GM12878 (cell line): ENCODE measurements around the gene ZNF775. TPM values are rescaled to one million over a fixed set of nuclear protein-coding genes. Genes with fewer than 3 reads are reported as not detected.

ENCODE experiments used
- ATAC-seq: fragments of 200-7000 bp; cut with Tn5 transposase; 3 replicates; pipeline ENCODE4 v1.9.1; 2020; ENCODE audit warnings: mild to moderate bottlenecking, moderate library complexity
- BruUV-seq: library from RNA; stranded (reverse); fragments of 400-500 nt; replicated peaks from 2 replicates; lab custom pipeline; 2021; lab: Mats Ljungman, UMichigan
- CTCF ChIA-PET: fragments of 300-600 bp; sonication (Branson Sonifier 250); formaldehyde crosslinking; extraction: SDS; loops from one replicate; lab custom pipeline; 2021; ENCODE audit warnings: inconsistent platforms; lab: Yijun Ruan, JAX
- POLR2A ChIA-PET: fragments of 350-600 bp; formaldehyde crosslinking; extraction: SDS; loops from one replicate; lab custom pipeline; 2021; ENCODE audit warnings: inconsistent platforms; lab: Charles Lee
- RAD21 ChIA-PET: fragments of 300-600 bp; sonication (Branson Sonifier 250); formaldehyde crosslinking; loops from one replicate; lab custom pipeline; 2023; ENCODE audit warnings: antibody characterized with exemption; ENCODE audit not compliant: unreplicated experiment; lab: Charles Lee
- SMC1A ChIA-PET: fragments of 300-600 bp; sonication (Branson Sonifier 250); formaldehyde crosslinking; loops from one replicate; lab custom pipeline; 2023; ENCODE audit not compliant: unreplicated experiment, uncharacterized antibody; lab: Charles Lee
- DNase-seq: peaks from one replicate; pipeline ENCODE4 v3.0.0-alpha.2; 2011; ENCODE audit warnings: low read depth, low spot score
- FAIRE-seq: peaks from 3 replicates; lab custom pipeline; 2011; peaks lifted over from hg19 to GRCh38; lab: Jason Lieb, UNC
- H2AFZ ChIP-seq: 2 replicates; pipeline ENCODE4 v1.6.0; 2011; ENCODE audit warnings: low read depth, low read length, control low read depth; ENCODE audit not compliant: control insufficient read depth
- H3K27ac ChIP-seq: 2 replicates; pipeline ENCODE4 v1.5.1; 2011; ENCODE audit warnings: control low read depth; ENCODE audit not compliant: control insufficient read depth, insufficient read depth
- H3K27me3 ChIP-seq, 2 experiments: replicated peaks in 1 of 2; 2 replicates each; pipeline versions ENCODE4 v1.6.0 to v1.6.1; 2011; ENCODE audit warnings: low read length in 1 of 2; ENCODE audit not compliant: control insufficient read depth in 2 of 2, insufficient read depth in 2 of 2
- H3K36me3 ChIP-seq, 2 experiments: 2 replicates each; pipeline ENCODE4 v1.5.1; 2011; ENCODE audit warnings: low read length in 1 of 2; ENCODE audit not compliant: control insufficient read depth in 2 of 2, insufficient read depth in 2 of 2
- H3K4me1 ChIP-seq: 2 replicates; pipeline ENCODE4 v1.6.1; 2011; ENCODE audit warnings: mild to moderate bottlenecking, low read length, moderate library complexity, mixed read lengths; ENCODE audit not compliant: control insufficient read depth, insufficient read depth
- H3K4me2 ChIP-seq: 2 replicates; pipeline ENCODE4 v1.6.0; 2011; ENCODE audit warnings: control low read depth; ENCODE audit not compliant: control insufficient read depth, insufficient read depth
- H3K4me3 ChIP-seq: fragments of 200-600 bp; sonication (generic); 2 replicates; pipeline ENCODE4 v1.5.1; 2016
- H3K79me2 ChIP-seq: 2 replicates; pipeline ENCODE4 v1.6.0; 2011; ENCODE audit warnings: low read length; ENCODE audit not compliant: control insufficient read depth, insufficient read depth
- H3K9ac ChIP-seq: 2 replicates; pipeline ENCODE4 v1.8.0; 2011; ENCODE audit warnings: low read length, control low read depth, mixed read lengths; ENCODE audit not compliant: control insufficient read depth, insufficient read depth
- H3K9me3 ChIP-seq: replicated peaks from 3 replicates; pipeline ENCODE4 v1.5.1; 2011; ENCODE audit warnings: mild to moderate bottlenecking, low read length; ENCODE audit not compliant: control insufficient read depth, insufficient read depth
- H4K20me1 ChIP-seq: 2 replicates; pipeline ENCODE4 v1.6.0; 2011; ENCODE audit not compliant: control insufficient read depth, insufficient read depth
- ASH2L ChIP-seq: fragments of 300-600, 200-600 bp; sonication (generic); IDR thresholded peaks from 2 replicates; pipeline ENCODE4 v1.6.1; 2017; ENCODE audit warnings: low read depth, mild to moderate bottlenecking, borderline replicate concordance
- DPF2 ChIP-seq: fragments of 450-650 bp; IDR thresholded peaks from 2 replicates; pipeline ENCODE4 v1.6.1; 2017; ENCODE audit warnings: mild to moderate bottlenecking
- ELK1 ChIP-seq: IDR thresholded peaks from 2 replicates; pipeline ENCODE4 v1.6.1; 2012; ENCODE audit warnings: low read depth, low read length, improper control_type of control experiment
- MEF2B ChIP-seq: fragments of 450-650 bp; IDR thresholded peaks from 2 replicates; pipeline ENCODE4 v1.6.1; 2018; ENCODE audit warnings: mild to moderate bottlenecking, moderate library complexity; ENCODE audit not compliant: partially characterized antibody, poor library complexity, severe bottlenecking
- MXI1 ChIP-seq: fragments of 150-350 bp; IDR thresholded peaks from 2 replicates; pipeline ENCODE4 v1.6.1; 2011; ENCODE audit warnings: low read depth, mild to moderate bottlenecking, inconsistent platforms, low read length, improper control_type of control experiment
- NRF1 ChIP-seq: conservative IDR thresholded peaks from 2 replicates; pipeline ENCODE4 v1.6.1; 2011; ENCODE audit warnings: mild to moderate bottlenecking, low read depth, low read length, improper control_type of control experiment
- PAX5 ChIP-seq: IDR thresholded peaks from 2 replicates; pipeline ENCODE4 v1.6.1; 2011; ENCODE audit warnings: low read depth, low read length, borderline replicate concordance
- PRDM15 ChIP-seq: fragments of 450-650 bp; formaldehyde crosslinking; IDR thresholded peaks from 2 replicates; pipeline ENCODE4 v1.4.0; 2020; ENCODE audit warnings: mild to moderate bottlenecking, moderate library complexity
- SIX5 ChIP-seq: IDR thresholded peaks from 2 replicates; pipeline ENCODE4 v1.6.1; 2011; ENCODE audit warnings: mild to moderate bottlenecking, low read depth, low read length, moderate library complexity; ENCODE audit not compliant: severe bottlenecking
- SUPT20H ChIP-seq: IDR thresholded peaks from 2 replicates; pipeline ENCODE4 v1.6.1; 2011; ENCODE audit warnings: low read depth, mild to moderate bottlenecking, low read length, moderate library complexity, borderline replicate concordance; ENCODE audit not compliant: control insufficient read depth
- ZZZ3 ChIP-seq: IDR thresholded peaks from 2 replicates; pipeline ENCODE4 v1.6.1; 2011; ENCODE audit warnings: low read depth; ENCODE audit not compliant: control insufficient read depth, insufficient read length
- WGBS: methylation state at CpG from one replicate; pipeline ENCODE4 v1.1.6; 2016; ENCODE audit warnings: low lambda C conversion rate; ENCODE audit not compliant: insufficient replicate concordance, insufficient coverage; ENCODE audit errors: missing lambda C conversion rate; 5-methylcytosine and 5-hydroxymethylcytosine counted together
- in situ Hi-C: fragments of 300-500 bp; cut with MboI; formaldehyde crosslinking; loops from 9 replicates; pipeline ENCODE4 v1.14.3; 2018; ENCODE audit warnings: mixed read lengths
- intact Hi-C: fragments of 100-400 bp; cut with micrococcal nuclease; formaldehyde crosslinking; loops from one replicate; pipeline ENCODE4 v1.14.2; 2022; ENCODE audit not compliant: unreplicated experiment
- polyA plus RNA-seq, 11 experiments: library from polyadenylated mRNA; depleted of rRNA in 4 of 11; unstranded in 6 of 11; stranded (reverse) in 5 of 11; fragments of >200 nt; fragmentation: Nextera tagmentation in 4 of 11; fragmentation: Illumina TruSeq in 1 of 11; extraction: Ambion mirVana in 4 of 11; extraction: Trizol in 1 of 11; gene quantifications; 1 replicate in 1 of 11; 2 replicates in 10 of 11; pipeline versions ENCODE4 v1.2.1 to v1.2.3, GENCODE V29; 2011 to 2016; ENCODE audit warnings: inconsistent platforms in 2 of 11, missing spikeins in 2 of 11, low read depth in 1 of 11
- total RNA-seq, 4 experiments: library from RNA; depleted of rRNA in 3 of 4; stranded (reverse); fragments of >200 nt in 3 of 4; fragmentation: Illumina TruSeq in 1 of 4; extraction: Trizol in 1 of 4; gene quantifications; 2 replicates each; pipeline versions ENCODE4 v1.2.1 to v1.2.3, GENCODE V29; 2013 to 2021

Gene ZNF775
- total and polyA plus RNA-seq, 10 of the 15 experiments (the other 5 are each of a cell fraction or from before 2014, with no cell fraction given): 0.05 to 14.3 (median 2.1) TPM

DNA sequence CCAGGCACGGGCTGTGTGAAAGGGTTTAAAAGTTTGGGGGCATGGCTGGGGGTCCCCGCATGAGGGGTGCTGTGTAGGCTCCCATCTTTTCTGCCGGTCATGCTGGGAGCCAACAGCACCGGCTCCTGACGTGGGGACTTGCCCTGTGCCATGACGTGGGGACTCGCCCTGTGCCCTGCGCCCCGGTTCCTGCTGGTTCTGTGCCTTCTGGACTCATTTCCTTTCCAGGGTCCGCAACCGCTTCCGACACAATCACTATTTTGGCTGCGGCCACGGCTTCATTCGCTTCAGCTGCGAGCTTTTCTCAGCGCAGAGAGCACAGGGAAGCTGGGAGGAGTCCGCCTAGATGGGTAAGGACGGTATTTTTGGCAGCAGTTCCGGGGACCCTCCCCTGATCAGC, 63.7 kb downstream of the ZNF775 start:
- DNase-seq: no peak
- H3K79me2 ChIP-seq: peaks cover 42% of the 10 kb centered on the region
- H4K20me1 ChIP-seq: no peaks in the 10 kb centered on the region
- peaks cover 20 to 33% of the 10 kb centered on the region in 2 experiments; a peak in 3 of 4 replicates for H3K36me3 ChIP-seq
- SMC1A ChIA-PET: no interaction called here
- no peak overlapping the region for H3K4me3 ChIP-seq
- no peak for TF ChIP-seq DPF2
- no peak for TF ChIP-seq SIX5
- TF ChIP-seq, all 136 proteins: peak for 0
- whole genome bisulfite sequencing: 92% methylated on average over 20 of the region's 20 CpGs
- Histone ChIP-seq H3K4me2 (no peak overlapping the region), H2AFZ (no peak overlapping the region), H3K27me3 (no peaks in the 10 kb centered on the region), H3K9me3 (peaks cover 24% of the 10 kb centered on the region), H3K4me1 (peaks cover 6% of the 10 kb centered on the region; the same call in 1 of the 2 replicates), H3K9ac (no peak overlapping the region), H3K27ac (no peak overlapping the region)
- BruUV-seq: no TSS peak
- RAD21 ChIA-PET: no interaction called here
- intact Hi-C loops: loop anchor here (10.0 kb wide), 1 partner anchor 432 kb away; no protein-coding TSS in a partner anchor
- POLR2A ChIA-PET: no interaction called here
- in situ Hi-C loops: no loop called here
- ATAC-seq: no peak
- CTCF ChIA-PET: no interaction called here
- no peak for FAIRE-seq

DNA sequence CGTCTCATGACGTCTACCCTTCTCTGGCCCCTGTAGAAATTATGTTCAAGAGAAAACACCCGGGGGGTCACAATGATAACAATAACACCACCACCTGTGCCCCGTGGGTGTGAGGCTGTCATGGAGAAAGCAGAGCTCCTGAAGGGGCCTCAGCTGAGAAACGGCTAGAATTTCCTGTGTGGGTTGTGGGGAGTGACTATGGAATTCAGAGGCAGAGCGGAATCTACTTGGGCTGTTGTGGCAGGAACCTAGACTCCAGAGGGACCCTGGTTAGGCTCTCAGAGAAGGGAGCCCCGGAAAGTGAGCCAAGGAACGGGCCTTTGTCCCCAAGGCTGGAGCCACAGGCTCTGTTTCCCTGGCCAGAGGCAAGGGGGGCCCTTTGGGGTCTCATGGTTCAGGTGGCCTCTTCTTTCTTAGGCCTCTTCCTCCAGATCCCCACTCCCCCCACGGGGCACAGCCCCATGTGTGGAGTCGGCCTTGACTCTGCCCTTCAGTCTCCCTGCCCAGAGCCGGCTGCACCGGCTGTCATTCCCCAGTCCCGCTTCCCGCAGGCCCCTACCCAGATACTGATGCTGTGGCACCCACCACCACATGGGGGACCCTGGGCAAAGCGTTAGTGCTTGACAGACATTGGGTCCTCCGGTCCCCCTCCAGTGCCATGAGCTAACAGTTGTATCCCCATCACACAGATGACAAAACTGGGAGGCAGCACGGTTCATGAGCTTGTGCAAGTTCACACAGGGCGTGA, 64.8 kb downstream of the ZNF775 start:
- BruUV-seq: no TSS peak
- DNase-seq: no peak

More for the DNA sequence above, 64.8 kb downstream of the ZNF775 start:
- no peak for TF ChIP-seq ZZZ3
- no peak for TF ChIP-seq ASH2L
- no peak for TF ChIP-seq MEF2B
- no peak for TF ChIP-seq NRF1
- no peak for TF ChIP-seq MXI1
- no peak for TF ChIP-seq ELK1
- no peak for TF ChIP-seq SUPT20H
- TF ChIP-seq PAX5: no peak
- TF ChIP-seq PRDM15 (CRISPR knock-in tag): no peak
- TF ChIP-seq, all 136 proteins: peak for 0
- ChIA-PET CTCF (interaction anchor here (4.3 kb wide), 1 partner anchor 312 kb away, joined by 30 read pairs; no protein-coding TSS in a partner anchor), SMC1A (no interaction called here), RAD21 (interaction anchor here (1.3 kb wide), 1 partner anchor 217 kb away, joined by 3 read pairs; no protein-coding TSS in a partner anchor), POLR2A (no interaction called here)
- no peaks in the 10 kb centered on the region for H4K20me1 ChIP-seq
- WGBS: 81% methylated on average over 18 of the region's 18 CpGs
- no peak for ATAC-seq
- H2AFZ ChIP-seq: no peak overlapping the region
- no peak overlapping the region for H3K4me3 ChIP-seq
- H3K27ac ChIP-seq: no peak overlapping the region
- no peaks in the 10 kb centered on the region for H3K27me3 ChIP-seq
- no peak overlapping the region for H3K9ac ChIP-seq
- intact Hi-C loops: loop anchor here (10.0 kb wide), 1 partner anchor 431 kb away; no protein-coding TSS in a partner anchor
- no peak for FAIRE-seq
- H3K4me2 ChIP-seq: no peak overlapping the region
- H3K4me1 ChIP-seq: peaks cover 12% of the 10 kb centered on the region
- H3K9me3 ChIP-seq: peaks cover 22% of the 10 kb centered on the region
- H3K79me2 ChIP-seq: peaks cover 31% of the 10 kb centered on the region
- peaks cover 23 to 33% of the 10 kb centered on the region in 2 experiments; a peak in 3 of 4 replicates for H3K36me3 ChIP-seq
- in situ Hi-C loops: no loop called here
